Measurements from ENCODE around the gene SDC4.

Gene SDC4

GRCh38 chr20:45347936-45348778 lies at the start of gene SDC4:
Gene SDC4, minus strand, starts transcription at chr20:45348424. Its CDS starts 40 bp downstream, at chr20:45348384.
- peak; percentile 72 for DNase-seq

GRCh38 chr20:45395114-45395415 lies 46.8 kb upstream of the SDC4 start:
- no peak for DNase-seq

GRCh38 chr20:45394221-45395113 lies 46.2 kb upstream of the SDC4 start:
- no peak for DNase-seq

GRCh38 chr20:45392733-45393132 lies 44.5 kb upstream of the SDC4 start:
- no peak for DNase-seq

GRCh38 chr20:45391559-45391958 lies 43.3 kb upstream of the SDC4 start:
- DNase-seq, result no peak

GRCh38 chr20:45390931-45391330 lies 42.7 kb upstream of the SDC4 start:
- DNase-seq, result no peak

GRCh38 chr20:45387274-45387673 lies 39.0 kb upstream of the SDC4 start:
- no peak for DNase-seq

GRCh38 chr20:45378191-45378590 lies 30.0 kb upstream of the SDC4 start, which contains the start of gene TP53TG5:
Gene TP53TG5, minus strand, starts transcription at chr20:45378325. Its CDS starts 89 bp downstream, at chr20:45378236.
- no peak for DNase-seq

- DNase-seq, result no peak
These were observed 29.0 kb upstream of the SDC4 start for GRCh38 chr20:45377269-45377668.

GRCh38 chr20:45374966-45375365 lies 26.7 kb upstream of the SDC4 start:
- no peak for DNase-seq

GRCh38 chr20:45374101-45374467 lies 25.9 kb upstream of the SDC4 start:
- DNase-seq, result no peak

GRCh38 chr20:45373353-45374100 lies 25.3 kb upstream of the SDC4 start:
- DNase-seq, result peak; percentile 90

- DNase-seq, result no peak
These were observed 24.6 kb upstream of the SDC4 start for GRCh38 chr20:45372646-45373352.

- no peak for DNase-seq
These were observed 24.0 kb upstream of the SDC4 start for GRCh38 chr20:45372241-45372640.

- no peak for DNase-seq
These were observed 22.4 kb upstream of the SDC4 start for GRCh38 chr20:45370571-45371160.

- peak; percentile 63 for DNase-seq
These were observed 20.2 kb upstream of the SDC4 start for GRCh38 chr20:45368221-45368980.

- no peak for DNase-seq
These were observed 18.9 kb upstream of the SDC4 start for GRCh38 chr20:45367126-45367525.

- DNase-seq, result no peak
These were observed 18.4 kb upstream of the SDC4 start for GRCh38 chr20:45366631-45367030.

GRCh38 chr20:45366192-45366591 lies 18.0 kb upstream of the SDC4 start:
- no peak for DNase-seq

- no peak for DNase-seq
These were observed 17.3 kb upstream of the SDC4 start for GRCh38 chr20:45365444-45365970.

Data from CD4-positive, alpha-beta T cell treated with Interleukin-17A for 1 hour (primary cell).